HG02885 (cell line): ENCODE results near the gene HIPK3.
A peak's percentile ranks its signal among the peaks of the same experiment; 100 is the strongest.

Experiments
- ATAC-seq: cut with Tn5 transposase; IDR thresholded peaks from one replicate; pipeline ENCODE4 v1.9.1; 2021; ENCODE audit warnings: mild to moderate bottlenecking; ENCODE audit not compliant: unreplicated experiment, poor library complexity

HIPK3 gene

GRCh38 chr11:33384220-33384619 lies 127.0 kb downstream of the HIPK3 start:
- ATAC-seq = no peak

GRCh38 chr11:33387581-33387980 lies 130.4 kb downstream of the HIPK3 start:
- peak; percentile 37 for ATAC-seq

- ATAC-seq = peak; percentile 68
Measured at GRCh38 chr11:33387996-33388395, 130.8 kb downstream of the HIPK3 start.

- ATAC-seq = no peak
Measured at GRCh38 chr11:33388793-33389525, 131.8 kb downstream of the HIPK3 start.

- peak; percentile 66 for ATAC-seq
Measured at GRCh38 chr11:33389635-33390034, 132.5 kb downstream of the HIPK3 start.

- ATAC-seq = no peak
Measured at GRCh38 chr11:33390944-33391892, 134.0 kb downstream of the HIPK3 start.

GRCh38 chr11:33391893-33392251 lies 134.7 kb downstream of the HIPK3 start:
- ATAC-seq = no peak

- ATAC-seq = no peak
Measured at GRCh38 chr11:33394431-33395109, 137.4 kb downstream of the HIPK3 start.

- ATAC-seq = no peak
Measured at GRCh38 chr11:33396361-33396760, 139.2 kb downstream of the HIPK3 start.

- ATAC-seq = no peak
Measured at GRCh38 chr11:33399421-33399820, 142.2 kb downstream of the HIPK3 start.

- ATAC-seq = peak; percentile 41
Measured at GRCh38 chr11:33402066-33402465, 144.9 kb downstream of the HIPK3 start.

GRCh38 chr11:33403344-33403743 lies 146.2 kb downstream of the HIPK3 start:
- no peak for ATAC-seq

GRCh38 chr11:33405834-33406602 lies 148.8 kb downstream of the HIPK3 start:
- ATAC-seq = no peak
